Loucy (cell line): ENCODE results near the gene NDST1.
A peak's percentile ranks its signal among the peaks of the same experiment; 100 is the strongest.

ENCODE experiments used
- H2AFZ ChIP-seq: fragments of 200-600 bp; sonication (generic); 2 replicates; pipeline ENCODE4 v1.6.0; 2016; ENCODE audit warnings: antibody characterized with exemption, mild to moderate bottlenecking, low read length, moderate library complexity
- H3F3A ChIP-seq: fragments of 200-600 bp; 2 replicates; pipeline ENCODE4 v1.6.0; 2016; ENCODE audit warnings: antibody characterized with exemption, low read depth, mild to moderate bottlenecking
- H3K27me3 ChIP-seq: fragments of 200-600 bp; sonication (generic); 2 replicates; pipeline ENCODE4 v1.6.1; 2014; ENCODE audit warnings: low read length, mild to moderate bottlenecking; ENCODE audit not compliant: insufficient read depth, poor library complexity, severe bottlenecking
- H3K36me3 ChIP-seq: fragments of 200-600 bp; sonication (generic); 2 replicates; pipeline ENCODE4 v1.6.1; 2016; ENCODE audit warnings: low read length; ENCODE audit not compliant: insufficient read depth
- H3K4me1 ChIP-seq: fragments of 200-600 bp; sonication (generic); 2 replicates; pipeline ENCODE4 v1.5.1; 2014; ENCODE audit warnings: low read length, mild to moderate bottlenecking; ENCODE audit not compliant: insufficient read depth, poor library complexity, severe bottlenecking
- H3K4me2 ChIP-seq: fragments of 200-600 bp; sonication (generic); 2 replicates; pipeline ENCODE4 v1.6.0; 2014; ENCODE audit warnings: antibody characterized with exemption, low read length, low read depth, mild to moderate bottlenecking; ENCODE audit not compliant: poor library complexity, severe bottlenecking
- H3K4me3 ChIP-seq: fragments of 200-600 bp; sonication (generic); 2 replicates; pipeline ENCODE4 v1.5.1; 2014; ENCODE audit warnings: low read length, mild to moderate bottlenecking, mixed read lengths; ENCODE audit not compliant: poor library complexity, severe bottlenecking
- H3K79me2 ChIP-seq: fragments of 200-600 bp; sonication (generic); 2 replicates; pipeline ENCODE4 v1.6.1; 2014; ENCODE audit warnings: low read length; ENCODE audit not compliant: insufficient read depth
- H3K9ac ChIP-seq: fragments of 200-600 bp; sonication (generic); 2 replicates; pipeline ENCODE4 v1.6.0; 2014; ENCODE audit warnings: mild to moderate bottlenecking, low read depth, low read length, moderate library complexity; ENCODE audit not compliant: poor library complexity, severe bottlenecking
- H3K9me2 ChIP-seq: fragments of 200-600 bp; sonication (generic); replicated peaks from 2 replicates; pipeline ENCODE4 v1.6.1; 2016; ENCODE audit warnings: low read depth, low read length, mixed read lengths
- H3K9me3 ChIP-seq: fragments of 200-600 bp; sonication (generic); 2 replicates; pipeline ENCODE4 v1.6.1; 2014; ENCODE audit warnings: mild to moderate bottlenecking, antibody characterized with exemption, low read length, low read depth; ENCODE audit not compliant: insufficient read depth
- H4K20me1 ChIP-seq: fragments of 200-600 bp; sonication (generic); 2 replicates; pipeline ENCODE4 v1.6.0; 2014; ENCODE audit warnings: antibody characterized with exemption, low read length, mild to moderate bottlenecking; ENCODE audit not compliant: insufficient read depth, poor library complexity, severe bottlenecking
- CTCF ChIP-seq: fragments of 200-600 bp; sonication (generic); conservative IDR thresholded peaks from 2 replicates; pipeline ENCODE4 v1.5.1; 2014; ENCODE audit warnings: mild to moderate bottlenecking, antibody characterized with exemption, low read length
- EZH2phosphoT487 ChIP-seq: fragments of 200-600 bp; IDR thresholded peaks from 2 replicates; pipeline ENCODE4 v1.6.1; 2018; ENCODE audit warnings: antibody characterized with exemption, mild to moderate bottlenecking, moderate library complexity, borderline replicate concordance

The NDST1 gene

GRCh38 chr5:150487199-150488061, 20.5 kb upstream of the NDST1 start:
- Histone ChIP-seq H4K20me1 (no peaks in the 10 kb centered on the region), H3K27me3 (no peaks in the 10 kb centered on the region), H3K36me3 (no peaks in the 10 kb centered on the region), H3K4me1 (peaks cover 26% of the 10 kb centered on the region), H3K9me2 (no peaks in the 10 kb centered on the region), H3K4me2 (peak overlapping the region; percentile 78), H3K9ac (peak overlapping the region; percentile 79), H3F3A (no peaks in the 10 kb centered on the region), H2AFZ (peak overlapping the region; percentile 99), H3K9me3 (no peaks in the 10 kb centered on the region), H3K79me2 (no peaks in the 10 kb centered on the region), H3K4me3 (peak overlapping the region; percentile 92)
- no peak for TF ChIP-seq EZH2phosphoT487
- TF ChIP-seq CTCF = peak; percentile 50

- H3K4me2 ChIP-seq = peak overlapping the region; percentile 78
- H3K4me3 ChIP-seq = no peak overlapping the region
- no peaks in the 10 kb centered on the region for H3K9me2 ChIP-seq
- no peaks in the 10 kb centered on the region for H3F3A ChIP-seq
- H3K9ac ChIP-seq = peak overlapping the region; percentile 20
- no peaks in the 10 kb centered on the region for H3K36me3 ChIP-seq
- H3K9me3 ChIP-seq = no peaks in the 10 kb centered on the region
- no peaks in the 10 kb centered on the region for H3K79me2 ChIP-seq
- H3K4me1 ChIP-seq = peaks cover 26% of the 10 kb centered on the region
- TF ChIP-seq EZH2phosphoT487 (no peak), CTCF (no peak)
- H4K20me1 ChIP-seq = no peaks in the 10 kb centered on the region
- H3K27me3 ChIP-seq = no peaks in the 10 kb centered on the region
- no peak overlapping the region for H2AFZ ChIP-seq
Observed at GRCh38 chr5:150488519-150489359, 19.2 kb upstream of the NDST1 start.

- H3F3A ChIP-seq = no peaks in the 10 kb centered on the region
- TF ChIP-seq EZH2phosphoT487 (no peak), CTCF (no peak)
- no peaks in the 10 kb centered on the region for H3K9me3 ChIP-seq
- no peaks in the 10 kb centered on the region for H4K20me1 ChIP-seq
- H3K4me3 ChIP-seq = no peak overlapping the region
- no peak overlapping the region for H2AFZ ChIP-seq
- no peak overlapping the region for H3K4me2 ChIP-seq
- no peaks in the 10 kb centered on the region for H3K79me2 ChIP-seq
- peaks cover 26% of the 10 kb centered on the region for H3K4me1 ChIP-seq
- H3K9me2 ChIP-seq = no peaks in the 10 kb centered on the region
- no peaks in the 10 kb centered on the region for H3K36me3 ChIP-seq
- no peaks in the 10 kb centered on the region for H3K27me3 ChIP-seq
- H3K9ac ChIP-seq = no peak overlapping the region
Observed at GRCh38 chr5:150489360-150490295, 18.3 kb upstream of the NDST1 start.
